Measurements from ENCODE around the gene DBNDD2. TPM values are rescaled to one million over a fixed set of nuclear protein-coding genes. Genes with fewer than 3 reads are reported as not detected.

The DBNDD2 gene
- total and polyA plus RNA-seq, 2 donors, result 8.7 to 54.2 TPM

DNA sequence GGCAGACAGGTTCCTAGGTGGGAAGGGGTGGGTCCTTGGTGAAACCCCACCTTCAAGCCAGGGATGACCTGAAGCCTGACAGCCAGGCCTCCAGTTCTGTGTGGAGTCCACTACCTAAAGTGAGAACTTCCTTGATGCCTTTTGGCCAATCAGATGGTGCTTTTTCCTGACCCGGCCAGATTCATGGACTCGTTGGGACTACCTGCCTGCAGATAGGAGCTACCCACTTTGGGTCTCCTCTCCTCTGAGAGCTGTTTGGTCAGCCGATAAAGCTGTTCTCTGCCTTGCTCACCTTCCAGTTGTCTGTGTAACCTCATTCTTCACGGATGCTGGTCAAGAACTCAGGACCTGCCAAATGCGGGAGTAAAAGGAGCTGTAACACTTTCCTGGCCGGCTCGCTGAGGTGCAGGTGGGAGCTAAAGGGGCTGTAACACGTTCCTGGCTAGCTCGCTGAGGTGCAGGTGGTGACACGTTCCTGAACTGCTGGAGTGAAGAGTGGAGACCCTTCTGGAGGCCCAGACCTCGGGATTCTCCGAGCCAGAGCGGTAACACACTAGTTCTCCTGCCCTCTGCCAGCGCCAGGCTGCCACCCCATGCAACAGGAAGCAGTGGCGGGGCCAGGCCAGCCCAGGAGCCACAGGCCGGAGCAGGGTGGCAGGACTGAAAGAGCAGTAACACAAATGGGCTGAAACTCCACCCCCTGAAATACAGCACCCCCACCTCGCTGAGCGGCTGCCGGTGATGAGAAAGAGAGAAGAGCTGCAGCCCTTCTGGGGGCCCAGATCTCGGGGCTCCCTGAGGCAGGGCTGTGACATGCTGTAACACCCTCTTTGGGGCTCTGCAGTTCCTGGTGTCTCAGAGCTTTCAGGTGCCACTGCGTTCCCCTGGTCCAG is 13.6 kb upstream of the DBNDD2 start:
- WGBS, result 89% methylated on average over 21 of the region's 21 CpGs
- DNase-seq (ENCODE audit: low read depth in 6 of 9, low spot score in 9 of 9), result no peak
- H3K36me3 ChIP-seq (ENCODE audit: control insufficient read depth in 2 of 2, insufficient read depth in 2 of 2, low read length in 1 of 2), result no peaks in the 10 kb centered on the region

DNA sequence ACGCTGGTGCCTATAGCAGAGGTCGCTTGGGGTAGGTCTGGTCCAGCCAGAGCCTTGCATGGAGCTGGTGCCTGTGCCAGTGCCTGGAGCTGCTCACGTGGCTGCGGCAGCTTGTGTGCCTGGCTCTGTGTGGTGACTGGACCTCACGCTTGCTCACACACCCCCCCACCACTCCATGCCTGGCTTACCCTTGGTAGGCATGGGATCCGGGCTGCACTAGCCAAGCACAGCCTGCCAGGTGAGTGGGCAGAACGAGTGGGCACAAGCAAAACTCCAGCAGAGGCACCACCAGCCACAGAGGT is 13.0 kb upstream of the DBNDD2 start:
- no peak for DNase-seq (ENCODE audit: low read depth in 6 of 9, low spot score in 9 of 9)
- Histone ChIP-seq H3K4me3 (ENCODE audit: low read length in 2 of 2) (no peak overlapping the region), H3K9me3 (ENCODE audit: control insufficient read depth in 2 of 2, insufficient read depth in 1 of 2, low read length in 1 of 2) (no peaks in the 10 kb centered on the region), H3K4me1 (ENCODE audit: control insufficient read depth in 2 of 2, insufficient read depth in 2 of 2, low read length in 2 of 2) (no peaks in the 10 kb centered on the region), H3K36me3 (ENCODE audit: control insufficient read depth in 2 of 2, insufficient read depth in 2 of 2, low read length in 1 of 2) (no peaks in the 10 kb centered on the region), H3K27me3 (ENCODE audit: control insufficient read depth in 2 of 2, insufficient read depth in 1 of 2, low read length in 1 of 2) (no peaks in the 10 kb centered on the region), H3K27ac (ENCODE audit: low read depth in 1 of 2, low read length in 1 of 2) (no peak overlapping the region)
- 95% methylated on average over 7 of the region's 7 CpGs for WGBS

More for the DNA sequence above, 13.6 kb upstream of the DBNDD2 start:
- H3K4me1 ChIP-seq (ENCODE audit: control insufficient read depth in 2 of 2, insufficient read depth in 2 of 2, low read length in 2 of 2), result no peaks in the 10 kb centered on the region
- H3K27ac ChIP-seq (ENCODE audit: low read depth in 1 of 2, low read length in 1 of 2), result no peak overlapping the region
- H3K4me3 ChIP-seq (ENCODE audit: low read length in 2 of 2), result no peak overlapping the region
- no peaks in the 10 kb centered on the region for H3K27me3 ChIP-seq (ENCODE audit: control insufficient read depth in 2 of 2, insufficient read depth in 1 of 2, low read length in 1 of 2)
- no peaks in the 10 kb centered on the region for H3K9me3 ChIP-seq (ENCODE audit: control insufficient read depth in 2 of 2, insufficient read depth in 1 of 2, low read length in 1 of 2)

DNA sequence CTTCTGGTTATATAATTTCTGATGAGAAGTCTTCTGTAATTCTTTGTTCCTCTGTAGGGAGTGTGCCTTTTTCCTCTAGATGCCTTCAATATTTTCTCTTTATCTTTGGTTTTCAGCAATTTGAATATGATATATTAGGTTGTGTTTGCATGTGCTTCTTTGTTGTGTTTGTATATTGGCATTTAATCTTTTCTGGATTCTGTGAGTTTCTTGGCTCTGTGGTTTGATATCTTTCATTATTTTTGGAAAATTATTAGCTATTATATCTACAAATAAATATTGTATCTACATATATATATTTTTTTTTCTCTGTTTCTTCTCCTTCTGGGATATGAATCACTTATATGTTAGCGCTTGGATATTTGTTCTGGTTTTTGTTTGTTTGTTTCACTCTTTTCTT is 9.1 kb upstream of the DBNDD2 start:
- H3K27me3 ChIP-seq (ENCODE audit: control insufficient read depth in 2 of 2, insufficient read depth in 1 of 2, low read length in 1 of 2), result peaks cover 5 to 6% of the 10 kb centered on the region in 2 donors
- WGBS, result 98% methylated on average over 1 of the region's 1 CpG
- no peaks in the 10 kb centered on the region for H3K4me1 ChIP-seq (ENCODE audit: control insufficient read depth in 2 of 2, insufficient read depth in 2 of 2, low read length in 2 of 2)

DNA sequence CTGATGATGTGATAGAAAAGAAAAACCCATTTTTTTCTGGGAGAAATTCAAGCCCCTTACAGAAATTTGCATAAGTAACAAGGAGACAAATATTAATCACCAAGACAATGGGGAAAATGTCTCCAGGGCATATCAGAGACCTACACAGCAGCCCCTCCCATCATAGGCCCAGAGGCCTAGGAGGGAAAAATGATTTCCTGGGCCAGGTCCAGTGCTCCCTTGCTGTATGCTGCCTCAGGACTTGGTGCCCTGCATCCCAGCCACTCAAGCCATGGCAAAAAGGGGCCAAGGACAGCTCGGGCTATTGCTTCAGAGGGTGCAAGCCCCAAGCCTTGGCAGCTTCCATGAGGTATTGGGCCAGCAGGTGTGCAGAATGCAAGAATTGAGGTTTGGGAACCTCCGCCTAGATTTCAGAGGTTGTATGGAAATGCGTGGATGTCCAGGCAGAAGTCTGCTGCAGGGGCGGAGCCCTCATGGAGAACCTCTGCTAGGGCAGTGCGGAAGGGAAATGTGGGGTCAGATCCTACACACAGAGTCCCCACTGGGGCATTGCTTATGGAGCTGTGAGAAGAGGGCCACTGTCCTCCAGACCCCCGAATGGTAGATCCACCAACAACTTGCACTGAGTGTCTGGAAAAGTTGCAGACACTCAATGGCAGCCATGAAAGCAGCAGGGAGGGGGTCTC is 7.6 kb upstream of the DBNDD2 start:
- DNase-seq (ENCODE audit: low read depth in 6 of 9, low spot score in 9 of 9), result no peak
- Histone ChIP-seq H3K9me3 (ENCODE audit: control insufficient read depth in 2 of 2, insufficient read depth in 1 of 2, low read length in 1 of 2) (peaks cover 5 to 9% of the 10 kb centered on the region in 2 donors), H3K4me3 (ENCODE audit: low read length in 2 of 2) (no peak overlapping the region), H3K27ac (ENCODE audit: low read depth in 1 of 2, low read length in 1 of 2) (no peak overlapping the region), H3K36me3 (ENCODE audit: control insufficient read depth in 2 of 2, insufficient read depth in 2 of 2, low read length in 1 of 2) (no peaks in the 10 kb centered on the region), H3K27me3 (ENCODE audit: control insufficient read depth in 2 of 2, insufficient read depth in 1 of 2, low read length in 1 of 2) (peaks cover 5 to 20% of the 10 kb centered on the region in 2 donors), H3K4me1 (ENCODE audit: control insufficient read depth in 2 of 2, insufficient read depth in 2 of 2, low read length in 2 of 2) (peaks cover 0 to 3% of the 10 kb centered on the region in 2 donors)
- WGBS, result 95% methylated on average over 6 of the region's 6 CpGs

More for the DNA sequence above, 9.1 kb upstream of the DBNDD2 start:
- no peak for DNase-seq (ENCODE audit: low read depth in 6 of 9, low spot score in 9 of 9)
- no peaks in the 10 kb centered on the region for H3K36me3 ChIP-seq (ENCODE audit: control insufficient read depth in 2 of 2, insufficient read depth in 2 of 2, low read length in 1 of 2)
- peaks cover 5 to 9% of the 10 kb centered on the region in 2 donors for H3K9me3 ChIP-seq (ENCODE audit: control insufficient read depth in 2 of 2, insufficient read depth in 1 of 2, low read length in 1 of 2)
- no peak overlapping the region for H3K27ac ChIP-seq (ENCODE audit: low read depth in 1 of 2, low read length in 1 of 2)
- H3K4me3 ChIP-seq (ENCODE audit: low read length in 2 of 2), result no peak overlapping the region

DNA sequence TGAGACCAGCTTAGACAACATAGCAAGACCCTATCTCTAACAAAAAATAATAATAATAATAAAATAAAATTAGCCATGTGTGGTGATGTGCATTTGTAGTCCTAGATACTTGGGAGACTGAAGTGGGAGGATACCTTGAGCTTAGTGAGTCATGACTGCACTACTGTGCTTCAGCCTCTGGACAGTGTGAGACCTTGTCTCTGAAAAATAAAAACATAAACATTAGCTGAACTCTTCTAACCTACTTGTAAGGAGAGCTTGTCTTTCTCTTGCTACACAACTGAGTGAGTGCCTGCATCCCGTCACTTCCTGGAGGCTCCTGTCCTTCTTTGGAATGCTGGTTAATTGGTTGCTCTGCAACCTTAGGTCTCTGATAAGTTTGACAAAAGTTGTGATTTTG is 5.1 kb upstream of the DBNDD2 start:
- peaks cover 11 to 44% of the 10 kb centered on the region in 2 donors for H3K27me3 ChIP-seq (ENCODE audit: control insufficient read depth in 2 of 2, insufficient read depth in 1 of 2, low read length in 1 of 2)
- 98% methylated on average over 1 of the region's 1 CpG for WGBS
- H3K4me3 ChIP-seq (ENCODE audit: low read length in 2 of 2), result no peak overlapping the region
- H3K4me1 ChIP-seq (ENCODE audit: control insufficient read depth in 2 of 2, insufficient read depth in 2 of 2, low read length in 2 of 2), result peaks cover 4 to 14% of the 10 kb centered on the region in 2 donors
- no peak for DNase-seq (ENCODE audit: low read depth in 6 of 9, low spot score in 9 of 9)
- H3K36me3 ChIP-seq (ENCODE audit: control insufficient read depth in 2 of 2, insufficient read depth in 2 of 2, low read length in 1 of 2), result no peaks in the 10 kb centered on the region
- H3K9me3 ChIP-seq (ENCODE audit: control insufficient read depth in 2 of 2, insufficient read depth in 1 of 2, low read length in 1 of 2), result peaks cover 5 to 9% of the 10 kb centered on the region in 2 donors
- no peak overlapping the region for H3K27ac ChIP-seq (ENCODE audit: low read depth in 1 of 2, low read length in 1 of 2)

DNA sequence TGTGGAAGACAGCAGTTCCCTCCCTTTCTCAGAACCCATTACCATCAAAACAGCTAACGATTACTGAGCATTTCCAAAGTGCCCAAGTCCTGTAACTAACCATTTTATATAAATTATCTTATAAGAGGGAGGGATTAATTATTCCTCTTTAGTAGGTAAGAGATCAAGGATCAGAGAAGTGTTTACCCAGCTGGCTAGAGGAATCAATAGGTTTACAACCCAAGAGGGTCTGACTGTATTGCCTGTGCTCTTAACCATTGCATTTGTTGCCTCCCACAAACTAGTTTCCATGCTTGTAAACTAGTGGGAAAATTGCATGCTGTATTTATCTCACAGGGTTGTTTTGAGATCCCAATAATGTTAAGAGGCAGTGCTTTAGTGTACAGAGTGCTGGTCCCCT is 3.7 kb upstream of the DBNDD2 start:
- DNase-seq (ENCODE audit: low read depth in 6 of 9, low spot score in 9 of 9), result no peak
- Histone ChIP-seq H3K4me1 (ENCODE audit: control insufficient read depth in 2 of 2, insufficient read depth in 2 of 2, low read length in 2 of 2) (peaks cover 4 to 18% of the 10 kb centered on the region in 2 donors), H3K4me3 (ENCODE audit: low read length in 2 of 2) (no peak overlapping the region), H3K9me3 (ENCODE audit: control insufficient read depth in 2 of 2, insufficient read depth in 1 of 2, low read length in 1 of 2) (peaks cover 5 to 14% of the 10 kb centered on the region in 2 donors), H3K27ac (ENCODE audit: low read depth in 1 of 2, low read length in 1 of 2) (no peak overlapping the region), H3K27me3 (ENCODE audit: control insufficient read depth in 2 of 2, insufficient read depth in 1 of 2, low read length in 1 of 2) (peaks cover 11 to 53% of the 10 kb centered on the region in 2 donors), H3K36me3 (ENCODE audit: control insufficient read depth in 2 of 2, insufficient read depth in 2 of 2, low read length in 1 of 2) (no peaks in the 10 kb centered on the region)
- 98% methylated on average over 1 of the region's 1 CpG for WGBS

DNA sequence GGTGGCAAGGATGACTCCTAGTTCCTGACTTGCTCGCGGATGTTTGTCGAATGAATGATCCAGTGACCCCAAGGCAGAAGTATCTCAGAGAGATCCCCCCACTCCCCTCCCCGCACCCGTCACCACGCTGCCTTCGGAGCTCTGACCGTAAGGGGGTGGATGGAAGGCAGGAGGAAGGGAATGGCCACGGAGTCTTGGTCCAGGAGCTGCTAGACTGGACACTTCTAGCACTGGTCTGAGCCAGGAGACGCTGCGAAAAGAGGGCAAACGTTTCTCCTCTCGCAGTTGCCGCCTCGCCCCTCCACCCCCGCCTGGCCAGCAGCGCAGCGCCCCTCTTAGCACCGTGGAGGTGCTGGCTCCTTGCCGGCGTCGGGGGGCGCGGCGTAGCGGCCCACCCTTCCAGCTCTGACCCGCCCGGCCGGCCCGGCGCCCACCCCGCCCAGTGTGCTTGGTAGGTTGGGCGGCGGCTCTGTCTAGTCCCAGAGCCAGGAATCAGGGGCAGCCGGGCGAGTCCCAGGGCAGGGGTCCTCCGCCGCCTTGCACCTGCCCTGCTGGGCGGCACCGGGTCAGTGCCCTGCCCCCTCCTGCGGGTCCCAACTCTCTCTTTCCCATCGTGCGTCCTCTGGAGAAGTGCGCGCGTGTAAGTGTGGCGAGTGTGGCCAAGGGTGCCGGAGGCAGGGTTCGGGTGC is 2.4 kb upstream of the DBNDD2 start:
- H3K4me3 ChIP-seq (ENCODE audit: low read length in 2 of 2), result peak overlapping the region; percentile 49 to 77
- H3K27ac ChIP-seq (ENCODE audit: low read depth in 1 of 2, low read length in 1 of 2), result peak overlapping the region in 1 of 2 donors; percentile 82
- peaks cover 11 to 59% of the 10 kb centered on the region in 2 donors for H3K27me3 ChIP-seq (ENCODE audit: control insufficient read depth in 2 of 2, insufficient read depth in 1 of 2, low read length in 1 of 2)
- DNase-seq (ENCODE audit: low read depth in 6 of 9, low spot score in 9 of 9), result peak in 1 of 9 donors; percentile 3
- H3K9me3 ChIP-seq (ENCODE audit: control insufficient read depth in 2 of 2, insufficient read depth in 1 of 2, low read length in 1 of 2), result peaks cover 2 to 10% of the 10 kb centered on the region in 2 donors
- 3% methylated on average over 49 of the region's 49 CpGs for WGBS
- no peaks in the 10 kb centered on the region for H3K36me3 ChIP-seq (ENCODE audit: control insufficient read depth in 2 of 2, insufficient read depth in 2 of 2, low read length in 1 of 2)
- H3K4me1 ChIP-seq (ENCODE audit: control insufficient read depth in 2 of 2, insufficient read depth in 2 of 2, low read length in 2 of 2), result peaks cover 4 to 18% of the 10 kb centered on the region in 2 donors

DNA sequence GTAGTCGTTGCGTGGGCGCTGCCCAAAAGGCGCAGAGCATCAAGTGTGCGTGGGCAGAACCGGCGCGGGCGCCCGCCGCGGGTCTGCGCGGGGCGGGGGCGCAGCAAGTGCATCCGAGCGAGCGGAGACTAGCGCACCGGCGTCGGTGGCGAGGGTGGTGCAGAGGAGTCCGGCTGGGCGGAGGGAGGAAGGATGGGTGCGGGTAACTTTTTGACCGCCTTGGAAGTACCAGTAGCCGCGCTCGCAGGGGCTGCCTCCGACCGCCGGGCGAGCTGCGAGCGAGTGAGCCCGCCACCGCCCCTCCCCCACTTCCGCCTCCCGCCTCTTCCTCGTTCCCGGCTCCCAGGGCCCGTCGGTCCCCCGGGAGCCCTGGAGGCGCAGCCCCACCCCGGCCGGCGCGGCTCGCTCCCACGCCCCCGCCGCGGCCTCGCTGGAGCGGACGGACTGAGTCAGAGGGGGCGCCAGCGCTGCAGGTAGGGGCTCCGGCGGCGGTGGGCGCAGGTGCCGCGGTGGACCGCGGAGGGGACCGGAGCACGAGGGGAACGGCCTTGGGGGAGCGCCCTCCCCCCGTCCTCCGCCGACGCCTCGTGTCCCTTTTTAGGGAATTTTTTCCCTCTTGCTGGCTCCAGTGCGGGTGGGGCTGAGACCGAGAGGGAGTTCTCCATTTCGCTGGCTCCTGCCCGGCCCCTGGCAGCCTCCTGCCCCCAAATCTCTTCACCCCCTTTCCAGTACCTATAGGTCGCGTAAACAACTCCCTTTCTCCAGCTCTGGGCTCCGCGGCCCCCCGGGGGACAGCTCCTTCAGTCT is 1.6 kb upstream of the DBNDD2 start:
- peaks cover 11 to 59% of the 10 kb centered on the region in 2 donors for H3K27me3 ChIP-seq (ENCODE audit: control insufficient read depth in 2 of 2, insufficient read depth in 1 of 2, low read length in 1 of 2)
- H3K27ac ChIP-seq (ENCODE audit: low read depth in 1 of 2, low read length in 1 of 2), result peak overlapping the region in 1 of 2 donors; percentile 82
- no peaks in the 10 kb centered on the region for H3K36me3 ChIP-seq (ENCODE audit: control insufficient read depth in 2 of 2, insufficient read depth in 2 of 2, low read length in 1 of 2)
- DNase-seq (ENCODE audit: low read depth in 6 of 9, low spot score in 9 of 9), result peak in 3 of 9 donors; percentile 40 to 55 (median 44)
- peaks cover 0 to 5% of the 10 kb centered on the region in 2 donors for H3K9me3 ChIP-seq (ENCODE audit: control insufficient read depth in 2 of 2, insufficient read depth in 1 of 2, low read length in 1 of 2)
- WGBS, result under 1% methylated on average over 87 of the region's 87 CpGs
- peak overlapping the region; percentile 49 to 77 for H3K4me3 ChIP-seq (ENCODE audit: low read length in 2 of 2)
- H3K4me1 ChIP-seq (ENCODE audit: control insufficient read depth in 2 of 2, insufficient read depth in 2 of 2, low read length in 2 of 2), result peaks cover 4 to 18% of the 10 kb centered on the region in 2 donors
